HepG2 (cell line): ENCODE measurements around the gene BCAN. TPM values are rescaled to one million over a fixed set of nuclear protein-coding genes. Genes with fewer than 3 reads are reported as not detected.

ENCODE experiments used
- ARID5B ChIP-seq: IDR thresholded peaks from 2 replicates; pipeline ENCODE4 v1.4.0; 2020; ENCODE audit warnings: mild to moderate bottlenecking, missing genetic modification reagents
- ATF4 ChIP-seq, 2 experiments: fragments of 450-650 bp in 1 of 2; sonication (generic) in 1 of 2; formaldehyde crosslinking; IDR thresholded peaks; 2 replicates each; pipeline versions ENCODE4 v1.5.0 to v1.8.0; 2020 to 2022; ENCODE audit warnings: mild to moderate bottlenecking in 1 of 2, missing genetic modification reagents in 1 of 2
- DMTF1 ChIP-seq: sonication (generic); formaldehyde crosslinking; IDR thresholded peaks from 2 replicates; pipeline ENCODE4 v1.4.0; 2020; ENCODE audit warnings: mild to moderate bottlenecking, missing genetic modification reagents
- HNF4A ChIP-seq: sonication (generic); formaldehyde crosslinking; IDR thresholded peaks from 2 replicates; pipeline ENCODE4 v1.4.0; 2020; ENCODE audit warnings: missing genetic modification reagents
- MXD1 ChIP-seq: sonication (generic); formaldehyde crosslinking; IDR thresholded peaks from 2 replicates; pipeline ENCODE4 v1.4.0; 2020; ENCODE audit warnings: mild to moderate bottlenecking, missing genetic modification reagents
- PHB2 ChIP-seq: fragments of 450-650 bp; IDR thresholded peaks from 2 replicates; pipeline ENCODE4 v1.6.1; 2018; ENCODE audit not compliant: partially characterized antibody
- ZBTB37 ChIP-seq: sonication (generic); formaldehyde crosslinking; IDR thresholded peaks from 2 replicates; pipeline ENCODE4 v1.4.0; 2020; ENCODE audit warnings: mild to moderate bottlenecking, missing genetic modification reagents
- ZBTB42 ChIP-seq: sonication (generic); formaldehyde crosslinking; IDR thresholded peaks from 2 replicates; pipeline ENCODE4 v1.5.0; 2020; ENCODE audit warnings: mild to moderate bottlenecking, missing genetic modification reagents
- ZKSCAN8 ChIP-seq: IDR thresholded peaks from 2 replicates; pipeline ENCODE4 v1.6.1; 2016; ENCODE audit warnings: borderline replicate concordance, missing genetic modification reagents, missing compliant biosample characterization
- ZNF101 ChIP-seq: sonication (generic); formaldehyde crosslinking; IDR thresholded peaks from 2 replicates; pipeline ENCODE4 v1.4.0; 2020; ENCODE audit warnings: mild to moderate bottlenecking, low read depth, missing genetic modification reagents, borderline replicate concordance
- ZNF292 ChIP-seq: sonication (generic); formaldehyde crosslinking; IDR thresholded peaks from 2 replicates; pipeline ENCODE4 v1.8.1; 2022; ENCODE audit warnings: mild to moderate bottlenecking, low read depth, missing genetic modification reagents, borderline replicate concordance
- ZNF484 ChIP-seq: sonication (generic); formaldehyde crosslinking; IDR thresholded peaks from 2 replicates; pipeline ENCODE4 v1.5.1; 2020; ENCODE audit warnings: mild to moderate bottlenecking, low read depth, missing genetic modification reagents, borderline replicate concordance
- ZNF512B ChIP-seq: sonication (generic); formaldehyde crosslinking; IDR thresholded peaks from 2 replicates; pipeline ENCODE4 v1.5.1; 2020; ENCODE audit warnings: missing genetic modification reagents, mild to moderate bottlenecking, borderline replicate concordance
- ZNF530 ChIP-seq: sonication (generic); formaldehyde crosslinking; IDR thresholded peaks from 2 replicates; pipeline ENCODE4 v1.5.0; 2020; ENCODE audit warnings: low read depth, mild to moderate bottlenecking, missing genetic modification reagents
- ZNF781 ChIP-seq: sonication (generic); formaldehyde crosslinking; IDR thresholded peaks from 2 replicates; pipeline ENCODE4 v1.5.1; 2020; ENCODE audit warnings: borderline replicate concordance, mild to moderate bottlenecking, missing genetic modification reagents; ENCODE audit errors: not compliant biosample characterization
- polyA plus RNA-seq, 8 experiments: library from polyadenylated mRNA; depleted of rRNA in 3 of 8; stranded (reverse) in 7 of 8; unstranded in 1 of 8; fragments of >200 nt; fragmentation: Illumina TruSeq in 4 of 8; extraction: Trizol in 4 of 8; gene quantifications; 2 replicates each; pipeline versions ENCODE4 v1.2.1 to v1.2.3, GENCODE V29; 2011 to 2016; ENCODE audit warnings: low read depth in 4 of 8, missing spikeins in 1 of 8, mixed read lengths in 1 of 8; ENCODE audit not compliant: insufficient read depth in 1 of 8
- total RNA-seq, 5 experiments: library from RNA; depleted of rRNA; stranded (reverse); fragments of >200 nt; fragmentation: Illumina TruSeq; extraction: Trizol; gene quantifications; 2 replicates each; pipeline ENCODE4 v1.2.3, GENCODE V29; 2016; ENCODE audit warnings: low read depth in 1 of 5

The BCAN gene
- total and polyA plus RNA-seq, 2 of the 13 experiments (the other 11 are each of a cell fraction or from before 2014, with no cell fraction given), result not detected

GRCh38 chr1:156616463-156616862 lies 25.5 kb upstream of the BCAN start (continued):
- no peak for TF ChIP-seq ZKSCAN8
- TF ChIP-seq ARID5B (CRISPR knock-in tag), result peak; percentile 24; the same call in 1 of the 2 replicates
- no peak for TF ChIP-seq ATF4 (CRISPR knock-in tag; IDR thresholded peaks at IDR 0.05)
- no peak for TF ChIP-seq ZNF530 (CRISPR knock-in tag)
- no peak for TF ChIP-seq PHB2
- TF ChIP-seq ZNF292, result 0 out of 2 replicates have a peak, but pooled peaks have one; percentile 20
- TF ChIP-seq ZNF781 (CRISPR knock-in tag), result no peak
- TF ChIP-seq HNF4A (CRISPR knock-in tag), result no peak
- TF ChIP-seq ZNF484 (CRISPR knock-in tag), result no peak
- no peak for TF ChIP-seq ZNF512B (CRISPR knock-in tag)
- TF ChIP-seq DMTF1 (CRISPR knock-in tag), result no peak
- TF ChIP-seq ZBTB42, result no peak
- no peak for TF ChIP-seq MXD1 (CRISPR knock-in tag)
- TF ChIP-seq ZBTB37 (CRISPR knock-in tag), result no peak
- TF ChIP-seq ZNF101 (CRISPR knock-in tag), result no peak
